Measurements from ENCODE around the gene OVCA2.

Gene OVCA2

DNA sequence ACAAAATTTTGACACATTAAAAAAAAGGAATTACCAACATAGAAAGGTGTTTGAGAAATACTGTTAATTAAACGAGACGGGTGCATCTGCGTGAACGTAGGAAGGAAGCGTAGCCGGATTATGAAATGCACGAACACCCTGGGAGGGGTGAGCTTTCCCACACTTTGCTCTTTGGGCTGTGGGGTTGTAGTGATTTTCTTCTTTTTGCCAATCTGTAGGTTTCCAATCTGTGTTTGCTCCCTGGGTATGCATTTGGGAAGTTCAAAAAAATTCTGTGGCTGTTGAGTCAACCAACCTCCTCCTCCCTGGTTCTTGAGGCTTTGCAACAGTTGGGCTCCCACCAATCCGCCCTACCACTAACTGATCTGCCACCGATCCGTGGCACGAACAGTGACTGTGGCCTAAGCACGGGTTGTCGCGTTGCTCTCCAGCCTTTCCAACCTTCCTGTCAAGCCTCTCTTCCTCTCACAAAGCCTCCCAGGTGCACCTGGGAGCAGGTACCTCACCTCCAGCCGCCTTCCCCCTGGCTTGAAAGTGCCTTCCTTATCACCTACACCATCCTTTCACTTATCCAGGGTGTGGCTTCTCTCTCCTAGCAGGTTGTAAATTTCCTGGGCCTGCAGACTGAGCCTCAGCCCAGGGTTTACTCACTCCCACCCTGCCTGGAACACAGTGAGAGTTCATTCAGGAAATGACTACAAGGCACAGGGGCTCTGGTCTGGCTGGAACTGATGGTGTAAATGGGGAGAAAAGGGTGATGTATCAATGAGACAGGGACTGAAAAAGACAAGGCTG, 33.3 kb upstream of the OVCA2 start:
- TF ChIP-seq CTCF (IDR thresholded peaks at IDR 0.05; ENCODE audit: insufficient read depth, low read length, poor library complexity, severe bottlenecking) (no peak), EZH2phosphoT487 (conservative IDR thresholded peaks at IDR 0.05; ENCODE audit: low read length) (no peak)
- Histone ChIP-seq H3K79me2 (ENCODE audit: insufficient read depth, low read length) (no peaks in the 10 kb centered on the region), H3K9me3 (ENCODE audit: insufficient read depth, low read length) (no peaks in the 10 kb centered on the region), H3K36me3 (ENCODE audit: low read length) (no peaks in the 10 kb centered on the region), H2AFZ (ENCODE audit: low read depth, low read length, severe bottlenecking) (no peak overlapping the region), H3K9me2 (replicated peaks; ENCODE audit: insufficient read depth, low read length) (no peaks in the 10 kb centered on the region), H3K4me2 (ENCODE audit: low read depth, low read length, poor library complexity, severe bottlenecking) (no peak overlapping the region), H3K4me3 (ENCODE audit: insufficient read depth, low read length, poor library complexity, severe bottlenecking) (no peak overlapping the region), H3K27ac (ENCODE audit: low read depth, low read length) (no peak overlapping the region), H3K27me3 (ENCODE audit: low read length) (no peaks in the 10 kb centered on the region), H4K20me1 (ENCODE audit: low read depth, low read length) (no peaks in the 10 kb centered on the region), H3K9ac (ENCODE audit: low read length) (no peak overlapping the region), H3F3A (ENCODE audit: insufficient read depth) (no peaks in the 10 kb centered on the region)

DNA sequence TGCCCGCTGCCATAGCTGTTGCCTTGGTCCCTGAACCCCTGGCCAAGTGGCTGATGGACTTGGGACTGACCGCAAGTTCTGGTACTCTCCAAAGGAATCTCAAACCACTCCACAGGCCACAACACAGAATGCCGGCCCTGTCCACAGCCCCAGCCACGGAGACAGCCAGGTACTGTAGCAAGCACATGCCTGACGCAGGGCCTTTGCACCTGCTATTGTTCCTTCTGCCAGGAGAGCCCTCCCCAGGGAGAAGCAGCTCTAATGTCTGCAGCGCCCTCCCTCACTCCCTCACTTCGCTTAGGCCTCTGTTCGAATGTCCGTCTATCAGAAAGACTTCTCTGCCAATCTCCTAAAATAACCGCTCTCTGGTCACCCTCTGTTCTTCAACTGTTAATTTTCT, 32.1 kb upstream of the OVCA2 start:
- Histone ChIP-seq H3K9me2 (replicated peaks; ENCODE audit: insufficient read depth, low read length) (no peaks in the 10 kb centered on the region), H3K79me2 (ENCODE audit: insufficient read depth, low read length) (no peaks in the 10 kb centered on the region), H3K4me3 (ENCODE audit: insufficient read depth, low read length, poor library complexity, severe bottlenecking) (no peak overlapping the region), H3K4me2 (ENCODE audit: low read depth, low read length, poor library complexity, severe bottlenecking) (no peak overlapping the region), H3K27ac (ENCODE audit: low read depth, low read length) (no peak overlapping the region), H2AFZ (ENCODE audit: low read depth, low read length, severe bottlenecking) (no peak overlapping the region), H3K9me3 (ENCODE audit: insufficient read depth, low read length) (no peaks in the 10 kb centered on the region), H3K9ac (ENCODE audit: low read length) (no peak overlapping the region), H3F3A (ENCODE audit: insufficient read depth) (no peaks in the 10 kb centered on the region), H3K27me3 (ENCODE audit: low read length) (no peaks in the 10 kb centered on the region), H3K36me3 (ENCODE audit: low read length) (no peaks in the 10 kb centered on the region), H4K20me1 (ENCODE audit: low read depth, low read length) (no peaks in the 10 kb centered on the region)
- TF ChIP-seq EZH2phosphoT487 (conservative IDR thresholded peaks at IDR 0.05; ENCODE audit: low read length) (no peak), CTCF (IDR thresholded peaks at IDR 0.05; ENCODE audit: insufficient read depth, low read length, poor library complexity, severe bottlenecking) (no peak)

- H3K27ac ChIP-seq (ENCODE audit: low read depth, low read length): no peak overlapping the region
- H3K9me2 ChIP-seq (replicated peaks; ENCODE audit: insufficient read depth, low read length): no peaks in the 10 kb centered on the region
- no peak overlapping the region for H2AFZ ChIP-seq (ENCODE audit: low read depth, low read length, severe bottlenecking)
- no peaks in the 10 kb centered on the region for H3K36me3 ChIP-seq (ENCODE audit: low read length)
- no peaks in the 10 kb centered on the region for H3K9me3 ChIP-seq (ENCODE audit: insufficient read depth, low read length)
- no peaks in the 10 kb centered on the region for H3K79me2 ChIP-seq (ENCODE audit: insufficient read depth, low read length)
- H3K4me3 ChIP-seq (ENCODE audit: insufficient read depth, low read length, poor library complexity, severe bottlenecking): no peak overlapping the region
- no peaks in the 10 kb centered on the region for H3F3A ChIP-seq (ENCODE audit: insufficient read depth)
- H3K27me3 ChIP-seq (ENCODE audit: low read length): no peaks in the 10 kb centered on the region
- no peaks in the 10 kb centered on the region for H4K20me1 ChIP-seq (ENCODE audit: low read depth, low read length)
- H3K4me2 ChIP-seq (ENCODE audit: low read depth, low read length, poor library complexity, severe bottlenecking): no peak overlapping the region
- TF ChIP-seq CTCF (IDR thresholded peaks at IDR 0.05; ENCODE audit: insufficient read depth, low read length, poor library complexity, severe bottlenecking): no peak
- no peak for TF ChIP-seq EZH2phosphoT487 (conservative IDR thresholded peaks at IDR 0.05; ENCODE audit: low read length)
- no peak overlapping the region for H3K9ac ChIP-seq (ENCODE audit: low read length)
Measured at GRCh38 chr17:2011411-2012371, 30.1 kb upstream of the OVCA2 start.

All from SU-DHL-6 (cell line).